Brain pericyte (primary cell): Measurements from ENCODE around the gene RSKR.
A peak's percentile ranks its signal among the peaks of the same experiment; 100 is the strongest.
"Not testable (repeated sequence)": the region's sequence is repeated elsewhere in the genome, so short reads cannot be mapped to it uniquely, and the experiment has no call there.

Experiments
- DNase-seq: peaks from one replicate; pipeline ENCODE4 v3.0.0-alpha.2; 2012; ENCODE audit warnings: low read depth, low spot score

RSKR gene

DNA sequence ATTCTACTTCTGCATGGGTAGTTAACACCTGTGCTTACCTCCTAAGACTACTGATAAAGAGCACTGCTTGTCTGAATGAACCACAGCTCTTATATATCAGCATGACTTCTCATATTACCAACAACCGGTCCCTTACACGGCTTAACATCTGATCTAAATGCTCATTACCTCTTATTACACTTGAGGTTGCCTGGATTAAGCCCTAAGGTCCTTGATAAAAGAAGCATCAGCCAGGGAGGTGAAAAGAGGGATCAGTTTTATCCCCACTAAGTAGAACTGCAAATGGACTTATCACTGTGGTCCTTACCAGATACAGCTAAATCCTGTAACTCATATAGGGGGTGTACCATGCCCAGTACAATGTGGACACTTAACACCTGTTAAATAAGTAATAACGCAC is 8.2 kb upstream of the RSKR start:
- DNase-seq, result no peak

DNA sequence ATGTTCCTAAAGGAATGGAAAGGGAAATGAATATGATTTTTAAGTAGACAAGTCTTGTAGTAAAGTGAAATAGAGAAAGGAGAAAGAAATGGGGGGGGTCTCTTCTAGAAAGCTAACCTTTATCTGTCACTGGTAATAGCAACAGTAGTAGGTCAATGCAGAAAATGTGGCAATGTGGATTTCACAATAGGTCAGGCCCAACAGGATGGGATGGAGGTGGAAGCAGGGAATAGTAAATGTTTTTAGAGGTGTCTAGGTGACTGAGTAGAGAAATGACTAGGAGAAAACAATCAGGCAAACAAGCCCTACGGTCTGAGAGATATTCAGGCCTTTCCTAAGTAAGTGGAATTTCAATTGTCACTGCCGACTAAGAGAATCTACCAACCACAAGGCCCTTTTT is 6.0 kb upstream of the RSKR start:
- no peak for DNase-seq

DNA sequence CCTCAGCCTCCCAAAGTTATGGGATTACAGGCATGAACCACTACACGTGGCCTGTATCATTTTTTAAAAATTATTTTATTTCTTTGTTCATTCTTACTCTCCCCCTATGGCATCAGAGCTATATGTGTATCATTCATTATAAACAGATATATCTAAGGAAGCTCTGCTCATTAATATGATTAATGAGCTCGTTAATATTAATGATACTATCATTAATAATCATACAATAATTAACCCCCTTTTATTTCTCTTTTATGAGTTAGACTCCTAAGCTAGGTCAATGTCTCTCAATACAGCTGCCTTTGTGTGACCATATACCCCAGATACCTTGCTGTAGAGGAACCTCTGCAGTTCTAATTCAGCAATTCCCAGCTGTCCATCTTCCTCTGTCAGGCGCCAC is 4.5 kb upstream of the RSKR start:
- no peak for DNase-seq

DNA sequence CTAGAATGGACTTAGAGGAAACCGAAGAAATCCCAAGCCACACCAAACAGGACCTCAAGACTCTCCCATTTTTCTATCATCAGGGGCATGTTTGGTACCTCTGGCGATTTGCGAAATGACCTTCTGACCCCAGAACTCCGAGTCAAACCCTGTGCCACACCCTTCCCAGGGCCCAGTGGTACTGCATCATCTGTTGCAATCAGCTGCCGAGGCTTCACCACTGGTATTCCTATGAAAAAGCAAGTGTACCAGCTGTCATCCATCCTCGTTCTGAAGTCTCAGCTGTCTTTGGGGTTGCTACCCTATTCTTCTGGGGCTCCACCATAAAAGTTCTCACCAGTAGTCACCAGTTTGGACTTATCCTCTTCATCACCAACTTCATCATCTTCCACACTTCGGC is 2.3 kb upstream of the RSKR start:
- no peak for DNase-seq

DNA sequence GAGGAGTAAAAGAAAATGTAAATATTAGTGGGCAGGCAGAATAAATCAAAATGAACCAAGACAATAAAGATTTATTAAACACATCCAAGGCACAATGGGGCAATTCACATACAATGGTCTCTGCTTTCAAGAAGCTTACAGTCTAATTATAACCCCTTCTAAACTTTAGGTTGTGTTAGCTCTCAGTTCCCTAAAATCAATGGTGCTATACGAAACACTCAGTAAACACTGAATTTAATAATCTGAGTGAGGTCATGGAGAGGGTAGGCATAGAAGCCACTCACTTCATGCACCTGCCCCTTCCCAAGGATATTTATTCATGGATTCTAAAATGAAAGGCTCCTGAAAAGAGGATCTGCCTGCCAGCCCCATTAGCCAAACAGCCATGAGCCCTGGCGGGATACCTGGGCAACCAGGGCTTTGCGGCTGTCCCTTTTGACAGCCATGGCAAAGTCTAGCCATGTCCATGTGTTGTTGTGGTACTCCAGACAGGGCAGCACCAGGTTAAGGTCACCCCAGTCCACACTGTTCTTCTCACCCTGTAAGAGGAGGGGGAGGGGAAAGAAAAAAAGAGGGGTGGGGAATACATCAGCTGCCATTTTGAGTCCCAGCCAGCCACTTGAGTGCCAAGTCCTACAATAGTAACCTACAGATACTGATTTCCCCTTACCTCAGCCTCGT is 1.4 kb upstream of the RSKR start:
- DNase-seq, result no peak

DNA sequence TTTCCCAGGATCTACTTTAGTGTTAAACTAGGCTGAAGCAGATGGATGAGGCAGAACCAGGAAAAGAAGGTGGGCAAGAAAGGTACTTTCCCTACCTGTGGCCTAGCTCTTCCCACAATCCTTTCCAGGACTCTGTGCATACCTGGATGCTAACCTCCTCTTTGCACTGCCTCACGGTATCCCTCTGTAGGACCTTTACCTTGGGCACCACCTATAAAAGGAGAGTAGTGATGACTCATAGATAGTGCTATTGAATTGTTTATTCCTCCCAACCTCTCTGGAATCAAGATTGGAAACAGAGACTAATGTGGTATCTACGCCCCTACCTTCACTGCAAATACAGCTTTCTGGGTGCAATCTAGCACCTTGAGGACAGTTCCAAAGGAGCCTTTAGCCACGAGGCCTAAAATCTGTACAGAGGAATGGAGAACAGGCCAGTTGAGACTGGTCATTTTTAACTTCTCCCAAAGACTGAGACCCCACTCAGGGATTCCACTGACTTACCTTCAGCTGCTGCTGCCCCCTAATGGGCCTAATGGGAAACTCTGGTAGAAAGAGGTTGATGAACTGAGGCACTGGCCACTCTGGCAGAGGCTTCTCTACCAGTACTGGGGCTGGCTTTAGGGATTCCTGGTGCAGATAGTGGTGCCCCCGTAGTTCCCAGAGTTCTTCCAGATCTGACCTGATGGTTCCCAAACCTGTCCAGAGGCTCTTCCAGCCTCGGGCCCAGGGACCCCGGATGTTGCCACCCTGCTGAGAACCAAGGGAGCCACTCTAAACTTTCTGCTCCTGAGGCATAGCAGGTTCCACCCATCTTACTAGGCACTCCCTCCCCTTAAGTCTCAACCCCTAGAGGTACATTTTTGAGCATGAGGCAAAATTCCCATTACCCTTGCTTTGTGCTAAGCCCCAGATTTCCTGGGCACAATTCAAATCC is 781 bp downstream of the RSKR start:
- DNase-seq, result no peak

DNA sequence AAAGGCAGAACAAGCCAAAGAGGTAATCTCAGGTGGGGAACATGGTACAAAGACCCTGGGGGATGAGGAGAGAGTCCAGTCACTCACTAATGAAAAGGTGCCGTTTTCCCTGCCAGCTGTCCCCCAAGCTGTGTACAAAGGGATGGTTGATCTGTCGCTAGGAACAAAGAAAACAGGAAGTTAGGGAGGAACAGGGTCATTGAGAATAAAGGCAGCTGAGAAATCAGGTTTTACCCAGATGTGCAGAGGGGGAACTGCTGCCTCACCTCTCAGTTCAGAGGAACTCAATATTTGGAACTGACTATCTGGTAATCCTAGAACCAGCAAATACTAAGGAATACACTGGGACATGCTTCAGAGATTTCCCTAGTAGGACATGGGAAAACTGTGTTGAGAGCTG is 1.5 kb downstream of the RSKR start:
- no peak for DNase-seq

DNA sequence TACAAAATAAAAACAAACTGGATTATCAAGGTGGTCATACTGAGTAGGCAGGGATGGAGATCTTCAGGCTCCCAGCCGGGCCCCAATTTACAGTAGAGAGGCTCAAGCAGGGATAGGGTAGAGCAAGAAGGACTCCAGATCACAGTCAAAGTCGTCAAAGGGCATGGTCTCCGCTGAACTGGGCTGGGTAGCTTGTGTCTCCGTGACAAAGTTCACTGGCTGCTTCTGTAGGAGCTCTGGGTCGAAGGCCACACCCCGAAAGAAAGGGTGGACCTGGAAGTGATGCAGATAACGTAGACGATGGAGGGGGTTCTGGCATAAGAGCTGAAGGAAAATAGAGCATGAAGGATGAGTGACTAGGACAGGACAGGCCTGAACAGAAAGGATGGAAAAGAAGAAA is 3.6 kb downstream of the RSKR start:
- no peak for DNase-seq

DNA sequence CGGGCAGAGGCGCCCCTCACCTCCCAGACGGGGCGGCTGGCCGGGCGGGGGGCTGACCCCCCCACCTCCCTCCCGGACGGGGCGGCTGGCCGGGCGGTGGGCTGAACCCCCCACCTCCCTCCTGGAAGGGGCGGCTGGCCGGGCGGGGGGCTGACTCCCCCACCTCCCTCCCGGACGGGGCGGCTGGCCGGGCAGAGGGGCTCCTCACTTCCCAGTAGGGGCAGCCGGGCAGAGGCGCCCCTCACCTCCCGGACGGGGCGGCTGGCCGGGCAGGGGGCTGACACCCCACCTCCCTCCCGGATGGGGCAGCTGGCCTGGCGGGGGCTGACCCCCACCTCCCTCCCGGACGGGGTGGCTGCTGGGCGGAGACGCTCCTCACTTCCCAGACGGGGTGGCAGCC is 10.0 kb downstream of the RSKR start:
- not testable (repeated sequence) for DNase-seq

DNA sequence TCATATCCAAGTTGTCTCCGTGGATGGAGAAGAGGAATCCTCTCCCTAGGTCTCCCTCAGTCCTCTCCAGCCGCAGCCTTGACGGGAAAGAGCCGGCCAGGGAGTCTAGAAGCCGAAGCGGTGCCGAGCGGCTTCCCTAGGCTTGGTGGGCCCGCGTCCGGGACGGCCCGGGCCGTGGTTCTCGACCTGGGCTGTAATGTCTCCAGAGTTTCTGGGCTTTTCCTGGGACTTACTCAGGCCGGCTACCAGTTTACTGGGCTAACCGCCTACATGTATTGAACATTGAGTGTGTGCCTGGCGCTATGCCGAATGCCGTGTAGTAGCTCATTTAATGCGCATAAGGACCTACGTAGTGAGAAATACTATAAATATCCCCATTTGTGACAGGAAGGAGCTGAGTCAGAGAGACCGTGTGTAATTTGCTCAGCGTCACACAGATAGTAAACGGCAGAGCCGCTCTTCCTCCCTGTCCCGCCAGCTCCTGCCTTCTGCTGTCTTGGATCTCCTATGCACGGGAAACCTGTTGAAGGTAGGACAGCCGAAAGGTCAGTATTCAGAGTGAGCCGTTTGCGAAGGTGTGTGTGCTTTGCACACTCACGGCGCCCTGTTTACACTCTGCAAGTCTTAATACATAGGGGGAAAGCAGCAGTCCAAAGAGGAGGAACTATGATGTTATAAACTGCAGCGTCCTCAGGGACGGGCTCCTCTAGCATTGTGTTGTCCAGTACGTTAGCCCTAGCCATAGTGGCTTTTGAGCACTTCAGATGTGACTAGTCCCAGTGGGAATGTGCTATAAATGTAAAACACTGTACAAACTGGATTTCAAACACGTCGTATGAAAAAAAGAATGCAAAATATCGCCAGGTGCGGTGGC is 14.4 kb downstream of the RSKR start:
- peak; percentile 40 for DNase-seq

DNA sequence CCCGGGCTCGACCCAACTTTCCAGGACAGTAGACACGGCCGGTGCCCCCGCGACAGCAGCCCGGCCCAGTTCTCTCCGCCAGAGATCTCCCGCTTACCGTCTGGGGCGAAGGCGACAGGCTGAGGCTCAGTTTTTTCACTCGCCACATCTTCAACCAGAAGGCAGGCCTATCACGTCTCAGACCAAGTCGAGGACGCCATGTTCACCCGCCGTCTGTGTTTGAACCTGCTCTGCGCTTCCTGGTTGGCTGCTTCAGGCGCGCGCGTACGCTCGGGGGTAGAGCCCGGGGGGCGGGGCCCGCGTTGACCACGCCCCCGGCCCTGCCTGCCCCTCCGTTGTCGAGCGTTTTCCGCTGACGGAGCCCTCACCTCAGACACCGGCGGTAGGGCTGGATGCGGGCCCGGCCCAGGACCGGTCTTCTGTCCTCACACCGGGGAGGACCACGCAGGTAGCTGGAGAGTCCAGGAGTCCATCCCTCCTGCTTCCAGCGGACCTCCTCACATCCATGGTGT is 15.1 kb downstream of the RSKR start, which contains the start of gene SPAG5:
Gene SPAG5, minus strand, starts transcription at position 227 of the 512 bp plus-strand sequence. Its CDS starts 79 bp downstream, at position 148.
- DNase-seq, result peak; percentile 64

DNA sequence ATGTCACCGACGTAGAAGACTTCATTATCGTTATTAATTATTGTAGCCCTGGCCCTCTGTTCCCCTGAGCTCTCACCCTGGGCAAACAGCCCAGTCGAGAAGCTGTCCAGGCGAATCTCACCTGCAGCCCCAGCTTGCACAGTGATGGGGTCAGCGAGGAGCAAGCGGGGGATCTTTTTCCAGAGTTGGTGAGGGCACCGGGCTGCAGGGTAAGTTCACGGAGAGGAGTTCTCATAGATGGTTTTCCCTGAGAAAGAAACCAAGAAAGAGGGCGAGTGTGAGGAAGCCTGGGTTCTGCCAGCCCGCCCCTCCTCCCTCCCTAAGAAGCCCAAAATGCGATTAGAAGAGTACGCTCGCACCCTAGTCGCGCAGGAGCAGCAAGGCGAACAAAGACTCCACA is 15.6 kb downstream of the RSKR start:
- DNase-seq, result no peak

DNA sequence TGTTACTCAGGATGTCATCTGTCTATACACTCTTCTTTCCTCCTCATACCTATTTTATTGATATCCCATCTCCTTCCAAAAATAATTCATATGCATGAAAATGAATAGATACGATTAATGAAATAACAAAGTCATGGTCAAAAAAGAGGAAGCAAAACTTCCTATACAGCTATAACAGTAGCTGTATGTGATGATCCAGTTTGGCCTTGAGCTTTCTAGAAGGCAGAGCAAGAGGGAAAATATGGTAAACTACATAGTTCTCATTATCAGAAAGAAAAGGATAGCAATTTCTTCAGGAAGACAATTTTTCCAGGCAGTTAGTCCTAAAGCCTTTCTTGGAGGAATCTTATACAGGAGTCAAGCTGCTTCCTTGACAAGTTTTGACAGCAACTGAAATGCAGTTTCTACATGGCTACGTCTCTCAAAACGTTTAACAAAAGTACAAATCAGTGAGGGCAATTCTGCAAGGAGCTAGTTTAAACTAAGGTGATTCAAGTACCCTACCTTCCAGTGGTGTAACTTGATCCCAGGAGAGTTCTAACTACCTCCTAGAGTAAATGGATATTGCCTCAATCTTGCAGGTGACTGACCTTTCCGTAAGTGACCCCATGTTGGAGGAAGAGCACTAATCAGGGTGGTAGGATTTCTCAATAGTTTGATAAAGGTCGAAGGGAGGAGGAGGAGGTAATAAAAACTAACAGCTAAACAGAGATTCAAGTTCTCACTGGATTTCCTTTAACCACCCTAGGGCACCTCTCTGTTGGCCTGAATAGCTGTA is 16.2 kb downstream of the RSKR start:
- DNase-seq, result no peak

DNA sequence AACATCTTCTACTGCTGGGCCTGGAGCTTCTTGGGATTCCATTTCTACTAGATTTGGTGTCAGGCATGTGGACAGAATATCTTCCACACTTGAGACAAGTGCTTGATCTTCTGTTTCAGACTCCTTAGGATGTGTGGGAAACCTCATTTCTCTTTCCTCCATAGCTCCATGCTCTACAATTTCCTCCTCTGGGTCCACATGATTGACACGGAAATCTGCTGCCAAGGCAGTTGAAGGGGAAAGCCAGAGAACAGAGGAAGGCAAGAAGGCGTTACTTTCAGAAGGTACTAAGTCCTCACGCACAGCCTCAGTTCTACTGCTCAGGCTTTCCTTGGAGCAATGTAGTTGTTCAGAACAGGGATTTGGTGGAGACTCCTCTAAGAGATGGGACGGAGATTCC is 21.7 kb downstream of the RSKR start:
- DNase-seq, result no peak

DNA sequence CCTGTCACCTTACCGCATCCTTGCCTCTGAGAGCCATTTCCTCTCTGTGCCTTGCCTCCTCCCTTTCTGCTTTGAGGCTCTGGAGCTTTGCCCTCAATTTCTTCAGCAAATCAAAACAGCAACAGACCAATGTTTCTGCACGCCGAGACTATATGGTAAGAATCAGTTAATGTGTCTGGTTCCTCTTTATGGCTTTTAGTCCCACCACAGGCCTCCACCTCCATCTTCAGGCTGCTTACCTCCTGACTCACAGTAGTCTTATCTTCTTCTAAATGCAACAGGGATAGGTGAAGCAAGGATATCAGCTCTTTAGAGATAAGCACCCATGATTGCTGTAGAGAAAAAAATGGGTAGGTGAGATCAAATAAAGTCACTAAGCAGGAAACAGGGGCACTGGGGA is 28.1 kb downstream of the RSKR start:
- no peak for DNase-seq

DNA sequence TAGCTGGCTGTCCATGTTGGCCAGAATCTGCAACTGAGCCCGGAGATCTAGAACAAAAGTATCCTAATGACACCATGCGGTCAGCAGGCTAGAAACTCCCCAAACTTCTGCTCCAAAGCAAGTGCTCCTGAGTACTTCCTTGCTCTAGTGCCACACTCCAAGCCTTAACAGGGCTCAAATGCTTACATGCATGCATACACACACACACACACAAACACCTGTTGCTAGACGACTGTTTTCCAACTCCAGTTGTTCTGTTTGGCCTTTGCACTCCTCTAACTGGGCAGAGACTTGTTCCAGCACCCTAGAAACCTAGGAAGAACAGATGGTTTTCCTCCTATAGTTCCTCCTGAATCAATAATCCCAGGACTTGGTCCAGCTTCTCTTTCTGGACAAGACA is 29.6 kb downstream of the RSKR start:
- no peak for DNase-seq

DNA sequence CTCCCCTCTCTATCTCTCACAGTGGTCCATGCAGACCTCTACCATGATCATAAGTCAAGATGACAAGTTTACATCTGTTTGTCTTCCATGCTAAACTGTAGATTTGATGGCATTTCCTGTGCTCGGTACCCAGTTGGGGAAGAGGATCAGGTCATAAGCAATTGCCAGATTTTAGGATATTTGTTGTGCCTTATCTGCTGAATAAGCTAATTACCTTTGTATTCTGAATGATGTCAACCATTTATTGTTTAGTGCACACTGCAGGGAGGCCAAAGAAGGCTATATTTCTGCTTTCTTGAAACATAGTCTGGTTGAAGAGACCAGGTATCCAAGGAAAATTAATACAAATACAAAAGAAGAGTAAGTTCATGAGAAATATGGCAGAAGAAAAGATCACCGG is 31.5 kb downstream of the RSKR start:
- no peak for DNase-seq

DNA sequence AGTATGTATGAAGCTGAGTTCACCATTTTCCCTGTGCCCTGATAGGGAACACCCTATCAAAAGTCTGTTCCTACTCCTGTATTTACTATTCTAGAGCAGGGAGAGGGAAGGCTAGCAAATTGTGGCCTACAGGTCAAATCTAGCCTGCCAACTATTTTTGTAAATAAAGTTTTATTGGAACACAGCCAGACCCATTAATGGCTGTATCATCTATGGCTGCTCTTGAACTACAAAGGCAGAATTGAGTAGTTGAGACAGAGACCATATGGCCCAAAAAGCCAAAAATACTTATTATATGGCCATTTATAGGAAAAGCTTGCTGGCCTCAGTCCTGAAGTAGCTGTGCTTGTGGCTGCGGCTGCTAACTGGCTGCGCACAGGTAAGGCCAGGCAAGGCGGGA is 33.0 kb downstream of the RSKR start:
- no peak for DNase-seq

DNA sequence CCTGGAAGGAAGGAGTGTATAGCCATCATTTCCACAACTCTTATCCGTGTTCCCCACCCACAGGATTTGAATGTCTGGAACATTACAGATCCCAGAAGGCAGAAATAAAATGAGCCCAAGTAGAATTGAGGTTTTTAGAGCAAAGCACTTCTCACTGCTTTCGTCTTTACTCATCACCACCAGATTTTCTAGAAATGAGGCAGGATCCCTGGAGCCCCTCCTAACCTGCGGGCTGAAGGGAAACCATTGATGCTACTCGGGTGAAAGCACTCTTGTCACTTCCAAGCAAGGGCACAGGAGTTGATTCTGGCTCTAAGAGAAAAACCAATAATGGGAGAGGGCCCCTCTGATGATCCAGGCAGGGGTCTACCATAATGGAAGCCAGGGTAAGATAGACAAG is 34.5 kb downstream of the RSKR start:
- DNase-seq, result no peak

DNA sequence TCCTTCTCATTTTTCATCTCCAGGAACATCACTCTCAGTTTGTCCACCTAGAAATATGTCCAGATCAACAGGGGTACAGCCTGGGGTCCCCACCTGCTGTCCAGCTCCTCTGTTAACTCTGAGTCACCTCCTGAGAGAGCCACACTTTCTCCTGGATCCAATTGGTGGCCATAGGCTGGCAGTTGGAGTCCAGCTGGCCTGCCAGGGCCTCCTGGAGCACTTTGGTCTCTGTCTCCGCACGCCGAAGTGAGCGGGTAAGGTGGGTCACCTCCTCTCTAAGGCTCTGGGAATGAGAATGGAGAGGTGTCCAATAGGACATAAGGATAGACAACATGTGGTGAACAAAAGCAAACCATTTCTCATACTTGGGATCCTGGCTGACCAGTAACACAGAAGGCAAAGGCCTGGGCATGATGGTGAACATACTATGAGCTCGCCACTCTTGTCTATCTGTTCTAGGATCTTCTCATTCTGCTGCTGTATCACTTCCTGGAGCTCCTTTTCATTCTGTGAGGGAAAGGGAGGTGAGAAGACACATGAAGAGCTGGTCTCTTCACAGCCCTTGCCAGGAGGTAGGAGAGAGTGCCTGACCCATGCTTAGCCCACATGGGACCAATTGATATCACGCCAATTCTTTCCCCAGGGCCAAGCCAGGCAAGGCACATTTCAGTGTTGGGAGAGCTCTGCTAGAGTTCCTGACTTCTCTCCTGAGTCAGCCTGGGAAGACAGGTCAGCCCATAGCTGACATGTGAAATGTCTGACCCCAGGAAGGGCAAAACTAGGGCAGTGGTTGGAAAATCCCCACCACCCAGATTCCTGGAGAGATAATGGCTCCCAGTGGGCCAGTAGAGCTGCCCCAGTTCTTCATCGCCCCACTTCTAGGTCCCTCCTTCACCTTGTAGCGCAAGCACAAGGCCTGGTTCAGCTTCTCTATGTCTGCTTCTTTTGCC is 35.5 kb downstream of the RSKR start:
- DNase-seq, result no peak
